Thymus (tissue), 11 donors: ENCODE measurements around the gene PLAAT5. TPM values are rescaled to one million over a fixed set of nuclear protein-coding genes. Genes with fewer than 3 reads are reported as not detected.

ENCODE experiments used
- DNase-seq, 9 donors: peaks; one replicate each; pipeline ENCODE4 v3.0.0-alpha.2; 2013; ENCODE audit warnings: low spot score in 9 of 9, low read depth in 6 of 9, missing footprints in 1 of 9
- H3K27ac ChIP-seq, 2 donors: one replicate each; pipeline ENCODE4 v1.5.1; 2013; ENCODE audit warnings: control low read depth in 1 of 2, low read depth in 1 of 2, low read length in 1 of 2, mild to moderate bottlenecking in 1 of 2, moderate library complexity in 1 of 2
- H3K27me3 ChIP-seq, 2 donors: one replicate each; pipeline ENCODE4 v1.5.1; 2013; ENCODE audit warnings: low read length in 1 of 2; ENCODE audit not compliant: control insufficient read depth in 2 of 2, insufficient read depth in 1 of 2
- H3K36me3 ChIP-seq, 2 donors: one replicate each; pipeline ENCODE4 v1.5.1; 2013; ENCODE audit warnings: low read length in 1 of 2, mild to moderate bottlenecking in 1 of 2, moderate library complexity in 1 of 2; ENCODE audit not compliant: control insufficient read depth in 2 of 2, insufficient read depth in 2 of 2
- H3K4me1 ChIP-seq, 2 donors: one replicate each; pipeline ENCODE4 v1.5.1; 2013; ENCODE audit warnings: low read length in 2 of 2; ENCODE audit not compliant: control insufficient read depth in 2 of 2, insufficient read depth in 2 of 2
- H3K4me3 ChIP-seq, 2 donors: one replicate each; pipeline ENCODE4 v1.5.1; 2013; ENCODE audit warnings: low read length in 2 of 2, control low read depth in 1 of 2, mild to moderate bottlenecking in 1 of 2
- H3K9me3 ChIP-seq, 2 donors: one replicate each; pipeline ENCODE4 v1.5.1; 2013; ENCODE audit warnings: low read length in 1 of 2, mild to moderate bottlenecking in 1 of 2; ENCODE audit not compliant: control insufficient read depth in 2 of 2, insufficient read depth in 1 of 2
- WGBS: extraction: QIAGEN DNeasy Blood & Tissue Kit; methylation state at CpG from one replicate; pipeline ENCODE4 v1.1.7; 2013; 5-methylcytosine and 5-hydroxymethylcytosine counted together
- polyA plus RNA-seq: library from polyadenylated mRNA; stranded (reverse); fragments of 200-250 nt; gene quantifications from one replicate; pipeline ENCODE4 v1.2.3, GENCODE V29; 2013
- total RNA-seq: library from RNA; stranded (reverse); fragments of 120-200 nt; gene quantifications from one replicate; pipeline ENCODE4 v1.2.4, GENCODE V29; 2013
- donor health status: healthy.

Gene PLAAT5
- total and polyA plus RNA-seq, 2 donors: 0.11 to 0.19 TPM

GRCh38 chr11:63520606-63521170 is 29.7 kb upstream of the PLAAT5 start:
- Histone ChIP-seq H3K27ac (no peak overlapping the region), H3K9me3 (no peaks in the 10 kb centered on the region), H3K4me3 (no peak overlapping the region), H3K27me3 (no peaks in the 10 kb centered on the region), H3K4me1 (no peaks in the 10 kb centered on the region), H3K36me3 (no peaks in the 10 kb centered on the region)
- 93% methylated on average over 5 of the region's 5 CpGs for WGBS
- no peak for DNase-seq

- WGBS: 3% methylated on average over 1 of the region's 1 CpG
- Histone ChIP-seq H3K27ac (no peak overlapping the region), H3K9me3 (no peaks in the 10 kb centered on the region), H3K4me1 (no peaks in the 10 kb centered on the region), H3K4me3 (no peak overlapping the region), H3K27me3 (no peaks in the 10 kb centered on the region), H3K36me3 (no peaks in the 10 kb centered on the region)
- DNase-seq: no peak
Measured at GRCh38 chr11:63518548-63518947, 27.6 kb upstream of the PLAAT5 start.

- Histone ChIP-seq H3K4me3 (no peak overlapping the region), H3K9me3 (no peaks in the 10 kb centered on the region), H3K4me1 (no peaks in the 10 kb centered on the region), H3K27me3 (no peaks in the 10 kb centered on the region), H3K36me3 (no peaks in the 10 kb centered on the region), H3K27ac (no peak overlapping the region)
- DNase-seq: no peak
- WGBS: 98% methylated on average over 5 of the region's 5 CpGs
Measured at GRCh38 chr11:63517156-63517555, 26.2 kb upstream of the PLAAT5 start.

- Histone ChIP-seq H3K4me1 (no peaks in the 10 kb centered on the region), H3K27ac (no peak overlapping the region), H3K36me3 (no peaks in the 10 kb centered on the region), H3K4me3 (no peak overlapping the region), H3K27me3 (no peaks in the 10 kb centered on the region), H3K9me3 (no peaks in the 10 kb centered on the region)
- 98% methylated on average over 6 of the region's 6 CpGs for WGBS
- no peak for DNase-seq
Measured at GRCh38 chr11:63516109-63516508, 25.1 kb upstream of the PLAAT5 start.

GRCh38 chr11:63512816-63513215 is 21.8 kb upstream of the PLAAT5 start:
- 98% methylated on average over 7 of the region's 7 CpGs for WGBS
- no peaks in the 10 kb centered on the region for H3K4me1 ChIP-seq
- DNase-seq: no peak
- H3K27me3 ChIP-seq: no peaks in the 10 kb centered on the region
- no peaks in the 10 kb centered on the region for H3K36me3 ChIP-seq
- H3K4me3 ChIP-seq: no peak overlapping the region
- no peaks in the 10 kb centered on the region for H3K9me3 ChIP-seq
- no peak overlapping the region for H3K27ac ChIP-seq

- WGBS: 82% methylated on average over 11 of the region's 11 CpGs
- H3K4me1 ChIP-seq: peaks cover 0 to 2% of the 10 kb centered on the region in 2 donors
- no peaks in the 10 kb centered on the region for H3K36me3 ChIP-seq
- peaks cover 0 to 1% of the 10 kb centered on the region in 2 donors for H3K27me3 ChIP-seq
- DNase-seq: no peak
- no peaks in the 10 kb centered on the region for H3K9me3 ChIP-seq
- no peak overlapping the region for H3K27ac ChIP-seq
- H3K4me3 ChIP-seq: no peak overlapping the region
Measured at GRCh38 chr11:63511048-63511748, 20.2 kb upstream of the PLAAT5 start.

- Histone ChIP-seq H3K27me3 (peaks cover 0 to 6% of the 10 kb centered on the region in 2 donors), H3K27ac (no peak overlapping the region), H3K4me1 (peaks cover 3 to 7% of the 10 kb centered on the region in 2 donors), H3K9me3 (no peaks in the 10 kb centered on the region), H3K4me3 (no peak overlapping the region), H3K36me3 (no peaks in the 10 kb centered on the region)
- DNase-seq: no peak
- WGBS: 96% methylated on average over 7 of the region's 7 CpGs
Measured at GRCh38 chr11:63510360-63511047, 19.5 kb upstream of the PLAAT5 start.

- WGBS: 88% methylated on average over 12 of the region's 12 CpGs
- peaks cover 3 to 16% of the 10 kb centered on the region in 2 donors for H3K4me1 ChIP-seq
- DNase-seq: no peak
- peaks cover 0 to 6% of the 10 kb centered on the region in 2 donors for H3K27me3 ChIP-seq
- H3K36me3 ChIP-seq: no peaks in the 10 kb centered on the region
- no peaks in the 10 kb centered on the region for H3K9me3 ChIP-seq
- H3K27ac ChIP-seq: no peak overlapping the region
- H3K4me3 ChIP-seq: no peak overlapping the region
Measured at GRCh38 chr11:63508745-63509144, 17.8 kb upstream of the PLAAT5 start.

GRCh38 chr11:63508009-63508408 is 17.0 kb upstream of the PLAAT5 start:
- no peak overlapping the region for H3K27ac ChIP-seq
- H3K4me1 ChIP-seq: peaks cover 3 to 16% of the 10 kb centered on the region in 2 donors
- peak in 2 of 9 donors; percentile 16 to 41 for DNase-seq
- H3K27me3 ChIP-seq: peaks cover 0 to 6% of the 10 kb centered on the region in 2 donors
- no peaks in the 10 kb centered on the region for H3K36me3 ChIP-seq
- H3K4me3 ChIP-seq: no peak overlapping the region
- WGBS: 86% methylated on average over 3 of the region's 3 CpGs
- H3K9me3 ChIP-seq: peaks cover 0 to 1% of the 10 kb centered on the region in 2 donors
